Uterus (tissue), 2 donors: Measurements from ENCODE around the gene SEL1L3.

Experiments
- CTCF ChIP-seq, 4 experiments: fragments of 200-600 bp in 2 of 4; fragments of 450-650 bp in 2 of 4; sonication (generic) in 2 of 4; IDR thresholded peaks; one replicate each; pipeline ENCODE4 v1.5.1; 2016 to 2019; ENCODE audit warnings: antibody characterized with exemption in 4 of 4, mild to moderate bottlenecking in 2 of 4, moderate library complexity in 1 of 4
- POLR2A ChIP-seq, 2 donors: fragments of 450-650 bp; IDR thresholded peaks; one replicate each; pipeline ENCODE4 v1.6.1; 2016; ENCODE audit warnings: antibody characterized with exemption in 2 of 2, mild to moderate bottlenecking in 1 of 2, moderate library complexity in 1 of 2

- TF ChIP-seq CTCF (IDR thresholded peaks at IDR 0.05), result no peak
- TF ChIP-seq POLR2A (IDR thresholded peaks at IDR 0.05), result no peak
Observed at GRCh38 chr4:25844961-25845712, 17.7 kb downstream of the SEL1L3 start.
